Naive thymus-derived CD8-positive, alpha-beta T cell (primary cell): ENCODE results near the gene CXCL6. TPM values are rescaled to one million over a fixed set of nuclear protein-coding genes. Genes with fewer than 3 reads are reported as not detected.

Experiments
- ATAC-seq, 2 donors: fragments of 150-1000 bp; cut with Tn5 transposase in 1 of 2; sonication (Bioruptor Pico), chemical (Tn5 transposase) in 1 of 2; 1 replicate in 1 of 2; 2 replicates in 1 of 2; pipeline ENCODE4 v1.10.0; 2021; ENCODE audit warnings: mild to moderate bottlenecking in 2 of 2, moderate library complexity in 2 of 2
- POLR2A ChIA-PET: fragments of 350-600 bp; sonication (Branson Sonifier 250); formaldehyde crosslinking; loops from one replicate; lab custom pipeline; 2021; ENCODE audit warnings: antibody characterized with exemption; lab: Charles Lee
- DNase-seq, 10 donors: peaks; one replicate each; pipeline versions ENCODE4 v3.0.0 to v3.0.0-alpha.2; 2020 to 2022
- H3K27ac Mint-ChIP-seq, 10 donors: one replicate each; pipeline ENCODE4 v1.8.0; 2020 to 2022; ENCODE audit warnings: mild to moderate bottlenecking in 10 of 10, mixed read lengths in 10 of 10, moderate library complexity in 4 of 10, inconsistent platforms in 1 of 10
- H3K27me3 Mint-ChIP-seq, 5 donors: one replicate each; pipeline ENCODE4 v1.8.0; 2021 to 2022; ENCODE audit warnings: mixed read lengths in 5 of 5
- H3K36me3 Mint-ChIP-seq, 3 donors: one replicate each; pipeline ENCODE4 v1.8.0; 2020 to 2022; ENCODE audit warnings: mixed read lengths in 3 of 3, mild to moderate bottlenecking in 2 of 3, inconsistent platforms in 1 of 3
- H3K4me1 Mint-ChIP-seq, 4 donors: one replicate each; pipeline ENCODE4 v1.8.0; 2021 to 2022; ENCODE audit warnings: mixed read lengths in 4 of 4
- H3K4me3 Mint-ChIP-seq, 10 donors: one replicate each; pipeline ENCODE4 v1.8.0; 2020 to 2022; ENCODE audit warnings: mild to moderate bottlenecking in 10 of 10, mixed read lengths in 10 of 10, moderate library complexity in 6 of 10, inconsistent platforms in 1 of 10
- H3K9me3 Mint-ChIP-seq, 9 donors: one replicate each; pipeline ENCODE4 v1.8.0; 2020 to 2022; ENCODE audit warnings: mixed read lengths in 9 of 9, mild to moderate bottlenecking in 3 of 9, inconsistent platforms in 1 of 9, moderate library complexity in 1 of 9
- polyA plus RNA-seq, 3 donors: library from polyadenylated mRNA; unstranded; fragments of 300-500 nt; fragmentation: Illumina TruSeq; gene quantifications; one replicate each; pipeline ENCODE4 v1.2.3, GENCODE V29; 2021
- total RNA-seq, 8 experiments: library from RNA in 2 of 8; stranded (reverse) in 2 of 8; gene quantifications; one replicate each; pipeline ENCODE4 v1.2.3 and lab custom pipeline; 2021 to 2026

Gene CXCL6
- total and polyA plus RNA-seq, 5 experiments from 2014 or later = not detected

DNA sequence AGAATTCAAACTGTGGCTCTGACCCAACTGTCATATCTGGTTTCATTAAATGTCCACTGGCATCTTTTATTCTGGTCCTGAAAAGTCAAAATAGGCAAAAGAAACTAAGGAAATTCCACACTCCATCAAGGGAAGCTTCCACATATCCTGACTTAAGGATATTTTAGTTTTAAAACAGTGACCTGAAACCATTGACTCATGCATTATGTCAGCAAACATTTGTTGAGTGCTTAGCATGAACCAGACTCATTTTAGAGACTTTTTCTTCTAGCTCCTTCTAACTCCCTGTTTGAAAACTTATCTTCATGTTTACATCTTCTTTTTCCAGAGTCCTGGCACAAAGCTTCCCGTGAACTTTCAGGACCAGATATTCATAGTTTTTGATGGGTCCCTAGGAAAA lies 25.8 kb downstream of the CXCL6 start:
- no peaks in the 10 kb centered on the region for H3K9me3 Mint-ChIP-seq
- ATAC-seq (no peak), DNase-seq (no peak)
- POLR2A ChIA-PET = no interaction called here
- H3K4me3 Mint-ChIP-seq = no peak overlapping the region
- H3K27me3 Mint-ChIP-seq = peaks cover 0 to 10% (median 4%) of the 10 kb centered on the region in 5 donors
- no peaks in the 10 kb centered on the region for H3K4me1 Mint-ChIP-seq
- H3K36me3 Mint-ChIP-seq = no peaks in the 10 kb centered on the region
- H3K27ac Mint-ChIP-seq = no peak overlapping the region

- Mint-ChIP-seq H3K4me3 (no peak overlapping the region), H3K36me3 (no peaks in the 10 kb centered on the region)
Observed at GRCh38 chr4:73864365-73864764, 27.9 kb downstream of the CXCL6 start.

GRCh38 chr4:73864961-73865360 lies 28.5 kb downstream of the CXCL6 start:
- Mint-ChIP-seq H3K27ac (no peak overlapping the region), H3K9me3 (no peaks in the 10 kb centered on the region), H3K27me3 (peaks cover 13 to 31% (median 16%) of the 10 kb centered on the region in 5 donors), H3K4me1 (peaks cover 0 to 16% (median 7%) of the 10 kb centered on the region in 4 donors), H3K36me3 (no peaks in the 10 kb centered on the region), H3K4me3 (no peak overlapping the region)
- POLR2A ChIA-PET = no interaction called here
- ATAC-seq (no peak), DNase-seq (no peak)

More at GRCh38 chr4:73864365-73864764, 27.9 kb downstream of the CXCL6 start:
- Mint-ChIP-seq H3K27ac (no peak overlapping the region), H3K27me3 (peaks cover 11 to 25% (median 14%) of the 10 kb centered on the region in 5 donors), H3K9me3 (no peaks in the 10 kb centered on the region), H3K4me1 (peaks cover 0 to 13% (median 5%) of the 10 kb centered on the region in 4 donors)
- POLR2A ChIA-PET = no interaction called here
- ATAC-seq = no peak
- no peak for DNase-seq

DNA sequence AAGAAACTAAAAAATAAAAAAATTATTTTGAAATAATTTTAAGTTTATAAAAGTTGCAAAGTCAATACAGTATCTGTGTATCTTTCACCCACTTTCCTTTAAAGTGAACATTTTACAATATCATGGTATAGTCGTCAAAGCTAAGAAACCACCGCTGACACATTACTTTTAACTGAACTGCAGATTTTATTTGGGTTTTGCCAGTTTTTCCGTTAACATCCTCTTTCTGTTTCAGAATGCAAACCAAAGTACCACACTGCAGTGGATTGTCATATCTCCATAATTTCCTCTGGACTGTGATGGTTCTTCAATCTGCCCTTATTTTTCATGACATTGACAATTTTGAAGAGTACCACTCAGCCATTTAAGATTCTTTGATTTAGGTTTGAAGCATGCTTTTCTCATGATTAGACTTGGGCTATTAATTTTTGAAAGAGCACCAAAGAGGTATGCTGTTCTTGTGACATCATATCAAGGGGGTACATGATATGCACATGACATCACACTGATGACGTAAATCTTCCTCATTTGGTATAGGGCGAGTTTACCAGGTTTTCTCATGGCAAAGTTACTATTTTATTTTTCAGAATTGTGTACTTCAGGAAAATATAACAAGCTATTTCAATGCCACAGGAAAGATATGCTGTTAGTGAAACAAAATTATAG lies 29.1 kb downstream of the CXCL6 start:
- H3K27me3 Mint-ChIP-seq = peaks cover 13 to 34% (median 16%) of the 10 kb centered on the region in 5 donors
- no peak for DNase-seq
- no peak overlapping the region for H3K4me3 Mint-ChIP-seq
- H3K9me3 Mint-ChIP-seq = no peaks in the 10 kb centered on the region
- POLR2A ChIA-PET = no interaction called here
- H3K36me3 Mint-ChIP-seq = no peaks in the 10 kb centered on the region
- no peak overlapping the region for H3K27ac Mint-ChIP-seq
- H3K4me1 Mint-ChIP-seq = peaks cover 0 to 16% (median 7%) of the 10 kb centered on the region in 4 donors
- no peak for ATAC-seq

DNA sequence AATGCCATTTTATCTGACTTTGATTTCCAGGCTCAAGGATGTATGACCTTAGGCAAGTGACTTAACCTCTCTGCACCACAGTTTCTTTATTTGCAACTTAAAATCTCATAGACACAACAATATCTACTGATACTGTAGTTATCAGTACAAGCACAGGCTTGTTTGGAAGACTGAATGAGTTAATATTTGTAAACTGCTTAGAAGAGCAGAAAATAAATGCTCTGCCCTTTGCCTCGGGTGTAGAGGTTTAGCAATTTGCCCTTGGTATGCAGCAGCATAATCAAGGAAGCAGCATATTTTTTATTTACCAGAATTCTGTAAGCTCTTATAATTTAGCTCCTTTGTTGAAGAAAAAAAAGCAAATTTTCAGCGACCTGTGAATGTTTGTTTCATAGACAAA lies 29.8 kb downstream of the CXCL6 start:
- no peak for DNase-seq
- H3K9me3 Mint-ChIP-seq = no peaks in the 10 kb centered on the region
- peaks cover 0 to 16% (median 7%) of the 10 kb centered on the region in 4 donors for H3K4me1 Mint-ChIP-seq
- POLR2A ChIA-PET = no interaction called here
- H3K36me3 Mint-ChIP-seq = no peaks in the 10 kb centered on the region
- no peak for ATAC-seq
- H3K4me3 Mint-ChIP-seq = no peak overlapping the region
- no peak overlapping the region for H3K27ac Mint-ChIP-seq
- peaks cover 16 to 34% (median 18%) of the 10 kb centered on the region in 5 donors for H3K27me3 Mint-ChIP-seq

DNA sequence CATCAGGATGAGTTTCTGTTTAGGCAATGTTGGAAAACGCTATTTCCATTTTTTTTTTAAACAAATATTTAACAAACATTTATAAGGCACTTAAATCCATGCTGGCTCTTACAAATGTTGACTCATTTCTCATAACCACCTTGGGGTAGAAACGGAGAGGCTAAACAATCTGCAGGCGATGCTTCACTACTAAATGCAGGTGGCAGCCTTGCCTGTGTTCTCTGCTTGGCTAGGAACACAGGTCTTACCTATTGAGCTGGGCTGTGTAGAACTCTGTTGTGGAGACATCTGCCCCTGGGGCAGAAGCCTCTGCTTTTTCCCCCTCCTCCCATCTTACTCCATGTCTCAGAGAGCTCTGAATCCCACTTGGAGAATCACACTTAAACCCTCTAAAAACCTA lies 31.3 kb downstream of the CXCL6 start:
- Mint-ChIP-seq H3K27ac (no peak overlapping the region), H3K4me1 (peaks cover 1 to 16% (median 7%) of the 10 kb centered on the region in 4 donors), H3K4me3 (no peak overlapping the region), H3K27me3 (peaks cover 12 to 34% (median 18%) of the 10 kb centered on the region in 5 donors), H3K9me3 (peaks cover 0 to 5% (median 0%) of the 10 kb centered on the region in 9 donors), H3K36me3 (no peaks in the 10 kb centered on the region)
- DNase-seq (no peak), ATAC-seq (no peak)
- POLR2A ChIA-PET = no interaction called here

- H3K9me3 Mint-ChIP-seq = peaks cover 0 to 9% (median 0%) of the 10 kb centered on the region in 9 donors
- no peak for ATAC-seq
- no peaks in the 10 kb centered on the region for H3K36me3 Mint-ChIP-seq
- no peak for DNase-seq
- H3K27ac Mint-ChIP-seq = no peak overlapping the region
- POLR2A ChIA-PET = no interaction called here
- peaks cover 12 to 34% (median 18%) of the 10 kb centered on the region in 5 donors for H3K27me3 Mint-ChIP-seq
- H3K4me1 Mint-ChIP-seq = peaks cover 1 to 16% (median 7%) of the 10 kb centered on the region in 4 donors
- H3K4me3 Mint-ChIP-seq = peak overlapping the region in 6 of 10 donors; percentile 9 to 68 (median 24)
Observed at GRCh38 chr4:73868206-73869129, 32.0 kb downstream of the CXCL6 start.

DNA sequence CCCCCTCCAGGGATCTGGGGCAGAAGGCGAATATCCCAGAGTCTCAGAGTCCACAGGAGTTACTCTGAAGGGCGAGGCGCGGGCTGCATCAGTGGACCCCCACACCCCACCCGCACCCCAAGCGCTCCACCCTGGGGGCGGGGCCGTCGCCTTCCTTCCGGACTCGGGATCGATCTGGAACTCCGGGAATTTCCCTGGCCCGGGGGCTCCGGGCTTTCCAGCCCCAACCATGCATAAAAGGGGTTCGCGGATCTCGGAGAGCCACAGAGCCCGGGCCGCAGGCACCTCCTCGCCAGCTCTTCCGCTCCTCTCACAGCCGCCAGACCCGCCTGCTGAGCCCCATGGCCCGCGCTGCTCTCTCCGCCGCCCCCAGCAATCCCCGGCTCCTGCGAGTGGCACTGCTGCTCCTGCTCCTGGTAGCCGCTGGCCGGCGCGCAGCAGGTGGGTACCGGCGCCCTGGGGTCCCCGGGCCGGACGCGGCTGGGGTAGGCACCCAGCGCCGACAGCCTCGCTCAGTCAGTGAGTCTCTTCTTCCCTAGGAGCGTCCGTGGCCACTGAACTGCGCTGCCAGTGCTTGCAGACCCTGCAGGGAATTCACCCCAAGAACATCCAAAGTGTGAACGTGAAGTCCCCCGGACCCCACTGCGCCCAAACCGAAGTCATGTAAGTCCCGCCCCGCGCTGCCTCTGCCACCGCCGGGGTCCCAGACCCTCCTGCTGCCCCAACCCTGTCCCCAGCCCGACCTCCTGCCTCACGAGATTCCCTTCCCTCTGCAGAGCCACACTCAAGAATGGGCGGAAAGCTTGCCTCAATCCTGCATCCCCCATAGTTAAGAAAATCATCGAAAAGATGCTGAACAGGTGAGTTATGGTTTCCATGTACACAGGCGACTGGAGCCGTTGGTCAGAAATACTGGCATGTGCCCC lies 32.9 kb downstream of the CXCL6 start, which contains the start of gene CXCL1:
CXCL1 (plus strand) TSS at position 264 of the 926 bp plus-strand sequence; CDS start at position 342, 78 bp downstream.
- Mint-ChIP-seq H3K36me3 (no peaks in the 10 kb centered on the region), H3K4me1 (peaks cover 1 to 16% (median 7%) of the 10 kb centered on the region in 4 donors), H3K4me3 (peak within 1 kb of the TSS in 8 of 10 donors; percentile 9 to 68 (median 28)), H3K27ac (peak within 1 kb of the TSS in 1 of 10 donors; percentile 41), H3K27me3 (peaks cover 12 to 25% (median 18%) of the 10 kb centered on the region in 5 donors), H3K9me3 (peaks cover 0 to 9% (median 0%) of the 10 kb centered on the region in 9 donors)
- DNase-seq (no peak), ATAC-seq (no peak)
- POLR2A ChIA-PET = no interaction called here

DNA sequence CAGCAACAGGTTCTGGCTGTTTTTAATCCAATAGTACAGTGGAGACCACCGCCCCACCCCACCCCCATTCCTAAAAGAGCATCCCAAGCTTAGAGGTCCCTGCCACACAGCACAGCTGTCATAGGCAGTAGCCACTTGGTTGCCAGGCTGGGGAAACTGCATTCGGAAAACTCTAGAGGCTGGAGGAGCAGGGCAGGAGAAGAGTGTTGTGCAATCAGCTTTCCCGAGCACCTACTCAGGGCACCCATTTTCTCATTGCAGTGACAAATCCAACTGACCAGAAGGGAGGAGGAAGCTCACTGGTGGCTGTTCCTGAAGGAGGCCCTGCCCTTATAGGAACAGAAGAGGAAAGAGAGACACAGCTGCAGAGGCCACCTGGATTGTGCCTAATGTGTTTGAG lies 33.8 kb downstream of the CXCL6 start:
- Mint-ChIP-seq H3K36me3 (no peaks in the 10 kb centered on the region), H3K9me3 (peaks cover 0 to 9% (median 0%) of the 10 kb centered on the region in 9 donors), H3K4me1 (peaks cover 1 to 16% (median 7%) of the 10 kb centered on the region in 4 donors), H3K27ac (no peak overlapping the region), H3K27me3 (peaks cover 12 to 24% (median 20%) of the 10 kb centered on the region in 5 donors), H3K4me3 (no peak overlapping the region)
- POLR2A ChIA-PET = no interaction called here
- DNase-seq (no peak), ATAC-seq (no peak)

- Mint-ChIP-seq H3K27ac (no peak overlapping the region), H3K4me1 (peaks cover 1 to 16% (median 7%) of the 10 kb centered on the region in 4 donors), H3K4me3 (no peak overlapping the region), H3K9me3 (peaks cover 0 to 9% (median 0%) of the 10 kb centered on the region in 9 donors), H3K27me3 (peaks cover 12 to 24% (median 18%) of the 10 kb centered on the region in 5 donors), H3K36me3 (no peaks in the 10 kb centered on the region)
- no peak for ATAC-seq
- no peak for DNase-seq
- POLR2A ChIA-PET = no interaction called here
Observed at GRCh38 chr4:73870768-73871167, 34.3 kb downstream of the CXCL6 start.

- no peak overlapping the region for H3K4me3 Mint-ChIP-seq
- no peak overlapping the region for H3K27ac Mint-ChIP-seq
- ATAC-seq (no peak), DNase-seq (no peak)
- no peaks in the 10 kb centered on the region for H3K36me3 Mint-ChIP-seq
- peaks cover 0 to 9% (median 0%) of the 10 kb centered on the region in 9 donors for H3K9me3 Mint-ChIP-seq
- H3K4me1 Mint-ChIP-seq = peaks cover 1 to 16% (median 7%) of the 10 kb centered on the region in 4 donors
- peaks cover 12 to 24% (median 18%) of the 10 kb centered on the region in 5 donors for H3K27me3 Mint-ChIP-seq
- POLR2A ChIA-PET = no interaction called here
Observed at GRCh38 chr4:73871511-73872310, 35.2 kb downstream of the CXCL6 start.
